KOPT-K1 (cell line): Measurements from ENCODE around the gene VPS35L.
"Not testable (repeated sequence)": the region's sequence is repeated elsewhere in the genome, so short reads cannot be mapped to it uniquely, and the experiment has no call there.

Experiments
- H3K27ac ChIP-seq: fragments of 200-600 bp; sonication (generic); 2 replicates; pipeline ENCODE4 v1.5.1; 2016; ENCODE audit warnings: antibody characterized with exemption, mild to moderate bottlenecking, low read depth, low read length; ENCODE audit not compliant: poor library complexity, severe bottlenecking
- H3K36me3 ChIP-seq: fragments of 200-600 bp; sonication (generic); 2 replicates; pipeline ENCODE4 v1.5.1; 2017; ENCODE audit warnings: antibody characterized with exemption, mild to moderate bottlenecking, low read length, moderate library complexity; ENCODE audit not compliant: insufficient read depth
- H3K9me3 ChIP-seq: fragments of 200-600 bp; sonication (generic); 2 replicates; pipeline ENCODE4 v1.5.1; 2017; ENCODE audit warnings: antibody characterized with exemption, low read length, mild to moderate bottlenecking; ENCODE audit not compliant: insufficient read depth, poor library complexity, severe bottlenecking

The VPS35L gene

DNA sequence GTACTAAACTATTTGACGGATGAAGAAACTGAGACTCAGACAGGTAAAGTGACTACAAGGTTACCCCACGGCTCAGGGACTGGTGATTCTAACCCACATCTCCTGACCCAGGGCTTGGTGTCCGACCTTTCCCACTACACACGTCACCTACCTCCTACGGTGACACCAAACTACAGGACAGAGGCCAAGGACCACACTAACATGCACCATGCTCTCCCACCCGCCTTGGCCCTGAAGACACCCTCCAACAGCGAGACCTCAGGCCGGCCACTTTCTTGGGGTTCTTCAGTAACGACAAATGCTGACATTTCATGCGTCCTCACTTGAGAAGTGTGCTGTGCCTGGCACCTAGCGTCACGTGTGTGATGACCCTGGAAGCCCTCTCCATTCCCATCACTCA is 156.1 kb downstream of the VPS35L start:
- Histone ChIP-seq H3K9me3 (no peaks in the 10 kb centered on the region), H3K27ac (no peak overlapping the region), H3K36me3 (peaks cover 91% of the 10 kb centered on the region)

DNA sequence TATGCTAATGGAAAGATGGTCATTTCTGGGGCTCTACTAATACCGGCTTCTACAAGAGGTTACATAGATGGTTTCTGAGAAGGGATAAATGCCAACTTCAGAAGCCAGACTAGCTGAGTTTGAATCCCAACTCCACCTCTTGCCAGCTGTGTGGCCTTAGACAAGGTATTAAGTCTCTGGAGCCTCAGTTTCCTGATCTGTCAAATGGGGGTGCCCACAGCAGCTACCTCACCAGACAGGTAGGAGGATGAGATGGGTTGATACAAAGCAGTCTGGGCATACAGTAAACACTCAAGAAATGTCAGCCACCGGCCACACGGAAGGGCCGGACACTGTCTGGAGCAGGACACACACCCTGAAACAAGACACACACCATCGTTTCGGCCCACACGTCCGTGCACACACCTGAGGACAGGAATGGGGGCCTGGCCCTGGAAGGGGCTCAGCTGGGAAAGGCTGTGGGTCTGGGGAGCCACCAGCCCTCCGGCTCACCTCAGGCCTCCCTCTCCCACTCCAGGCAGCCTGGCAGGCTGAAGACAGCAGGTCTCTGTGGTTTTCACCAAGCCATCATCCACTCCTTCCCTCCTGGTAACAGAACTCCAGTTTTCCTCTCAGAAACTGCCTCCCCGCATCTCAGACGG is 157.0 kb downstream of the VPS35L start:
- Histone ChIP-seq H3K9me3 (no peaks in the 10 kb centered on the region), H3K36me3 (peaks cover 84% of the 10 kb centered on the region), H3K27ac (no peak overlapping the region)

DNA sequence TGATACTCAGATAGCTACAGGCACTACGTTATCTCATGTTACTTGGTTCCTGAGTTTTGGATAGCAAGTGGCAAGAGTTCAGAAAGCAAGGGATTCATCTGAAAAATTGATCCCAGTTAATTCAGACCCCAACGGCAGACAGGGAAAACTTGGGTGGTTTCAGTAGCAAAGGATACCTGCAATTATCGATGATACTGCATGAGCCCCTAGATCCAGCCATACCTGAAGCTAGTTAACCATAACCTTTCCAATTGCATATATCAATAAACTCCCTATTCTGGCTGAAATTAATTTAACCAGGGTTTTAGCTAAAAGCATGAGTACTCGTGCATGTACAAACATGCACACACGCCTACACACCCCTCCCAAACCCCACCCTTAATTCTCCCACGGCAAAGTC is 158.2 kb downstream of the VPS35L start:
- H3K36me3 ChIP-seq, result peaks cover 72% of the 10 kb centered on the region
- H3K27ac ChIP-seq, result no peak overlapping the region
- no peaks in the 10 kb centered on the region for H3K9me3 ChIP-seq

DNA sequence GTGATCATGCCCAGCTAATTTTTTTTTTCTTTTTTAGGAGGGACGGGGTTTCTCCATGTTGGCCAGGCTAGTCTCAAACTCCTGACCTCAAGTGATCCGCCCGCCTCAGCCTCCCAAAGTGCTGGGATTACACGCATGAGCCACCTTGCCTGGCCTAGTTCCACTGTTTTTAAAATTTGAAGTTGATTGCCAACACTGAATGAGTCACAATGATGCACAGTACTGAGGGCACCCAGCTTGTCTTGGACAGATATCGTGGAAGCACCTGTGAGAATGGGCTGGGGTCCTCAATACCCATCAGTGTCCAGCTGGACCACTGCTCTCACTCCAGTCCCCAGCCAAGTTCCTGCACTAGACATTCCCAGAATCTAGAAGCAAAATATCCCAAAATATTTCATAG is 160.1 kb downstream of the VPS35L start:
- Histone ChIP-seq H3K27ac (no peak overlapping the region), H3K36me3 (peaks cover 54% of the 10 kb centered on the region), H3K9me3 (no peaks in the 10 kb centered on the region)

DNA sequence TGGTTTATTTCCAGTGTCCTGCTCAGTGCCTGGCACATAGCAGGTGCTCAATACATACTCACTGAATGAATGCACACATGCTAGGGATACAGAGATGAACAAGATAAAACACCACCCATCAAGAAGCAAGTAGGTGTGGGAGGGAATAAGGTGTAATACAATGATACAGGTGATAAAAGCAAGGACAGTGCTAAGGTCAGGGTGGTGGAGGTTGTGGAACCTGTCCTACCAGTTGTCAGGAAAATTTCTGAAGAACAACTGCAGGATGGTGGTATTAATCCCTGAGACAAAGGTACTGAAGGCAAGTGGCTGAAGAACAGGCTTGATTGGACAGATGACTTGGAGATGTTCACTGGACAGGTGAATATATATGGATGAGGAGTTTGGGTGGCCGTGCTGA is 160.7 kb downstream of the VPS35L start:
- Histone ChIP-seq H3K36me3 (peaks cover 47% of the 10 kb centered on the region), H3K9me3 (no peaks in the 10 kb centered on the region), H3K27ac (no peak overlapping the region)

DNA sequence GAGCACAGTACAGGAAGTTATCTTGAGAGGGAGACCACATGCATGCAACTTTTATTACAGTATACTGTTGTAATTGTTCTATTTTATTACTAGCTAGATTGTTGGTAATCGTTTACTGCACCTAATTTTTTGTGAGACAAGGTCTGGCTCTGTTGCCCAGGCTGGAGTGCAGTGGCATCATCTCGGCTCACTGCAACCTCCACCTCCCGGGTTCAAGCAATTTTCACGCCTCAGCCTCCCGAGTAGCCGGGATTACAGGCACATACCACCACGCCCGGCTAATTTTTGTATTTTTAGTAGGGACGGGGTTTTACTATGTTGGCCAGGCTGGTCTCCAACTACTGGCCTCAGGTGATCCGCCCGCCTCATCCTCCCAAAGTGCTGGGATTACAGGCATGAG is 161.2 kb downstream of the VPS35L start:
- H3K36me3 ChIP-seq, result peaks cover 42% of the 10 kb centered on the region
- not testable (repeated sequence) for H3K27ac ChIP-seq, H3K9me3 ChIP-seq

DNA sequence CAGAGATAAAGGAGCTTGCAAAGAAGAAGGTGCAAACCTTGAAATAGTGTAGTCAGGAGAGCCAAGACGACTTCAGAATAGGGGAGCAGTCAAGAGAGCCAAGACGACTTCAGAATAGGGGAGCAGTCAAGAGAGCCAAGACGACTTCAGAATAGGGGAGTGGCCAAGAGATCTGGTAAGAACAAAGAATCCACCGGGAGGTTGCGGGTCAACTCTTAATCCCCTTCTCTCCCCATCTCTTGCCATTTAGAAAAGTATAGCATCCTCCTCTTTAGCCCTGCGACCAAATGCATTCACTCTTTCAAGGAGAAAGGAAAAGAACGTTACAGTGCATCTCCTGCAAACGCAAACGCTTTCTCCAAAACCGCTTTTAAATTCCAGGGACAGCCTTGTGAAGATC is 161.8 kb downstream of the VPS35L start:
- Histone ChIP-seq H3K9me3 (no peaks in the 10 kb centered on the region), H3K27ac (peak overlapping the region; percentile 84), H3K36me3 (peaks cover 36% of the 10 kb centered on the region)

DNA sequence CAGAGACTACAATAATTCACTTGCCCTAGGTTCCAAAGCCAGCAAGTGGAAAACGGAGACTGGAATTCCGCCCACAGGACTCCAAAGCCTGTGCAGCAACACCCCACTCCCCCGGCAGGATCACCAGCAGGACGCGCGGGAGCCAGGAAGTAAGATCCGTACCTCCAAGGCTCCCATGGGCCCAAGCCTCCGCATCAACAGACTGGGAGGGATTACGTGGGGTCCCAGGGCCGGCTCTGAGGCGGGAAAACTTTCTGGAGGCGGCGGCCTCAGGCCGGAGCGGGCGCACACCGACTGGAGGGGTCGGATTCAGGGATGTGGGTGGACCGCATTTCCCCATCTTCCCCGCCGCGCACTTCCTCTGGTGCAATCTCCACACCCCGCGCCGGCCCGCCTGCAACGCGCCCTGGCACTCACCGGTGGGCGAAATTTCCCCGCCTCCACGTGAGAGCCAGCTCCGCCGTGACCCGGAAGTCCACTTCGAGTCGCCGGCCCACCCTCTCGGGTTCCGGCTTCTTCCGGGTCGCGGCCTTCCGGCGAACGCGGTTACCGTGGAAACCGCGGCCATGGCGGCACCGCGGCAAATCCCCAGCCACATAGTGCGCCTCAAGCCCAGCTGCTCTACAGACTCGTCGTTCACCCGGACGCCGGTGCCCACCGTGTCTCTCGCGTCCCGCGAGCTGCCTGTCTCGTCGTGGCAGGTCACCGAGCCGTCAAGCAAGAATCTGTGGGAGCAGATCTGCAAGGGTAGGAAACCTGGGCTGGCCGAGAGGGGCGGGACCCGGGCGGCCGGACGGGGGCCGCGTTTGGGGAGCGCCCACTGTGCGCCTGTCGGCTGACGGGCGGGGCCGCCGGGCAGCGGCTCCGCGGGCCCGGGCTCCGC is 162.5 kb downstream of the VPS35L start, which contains the start of the genes IQCK and KNOP1:
TSS of gene IQCK (plus strand) at position 531 of the 883 bp plus-strand sequence. CDS start at position 567, 36 bp downstream.
TSS of gene KNOP1 (minus strand) at position 487 of the 883 bp plus-strand sequence. CDS start 3,192 bp downstream, outside the sequence.
- peaks cover 29% of the 10 kb centered on the region for H3K36me3 ChIP-seq
- no peaks in the 10 kb centered on the region for H3K9me3 ChIP-seq
- H3K27ac ChIP-seq, result peak within 1 kb of the TSS; percentile 84

DNA sequence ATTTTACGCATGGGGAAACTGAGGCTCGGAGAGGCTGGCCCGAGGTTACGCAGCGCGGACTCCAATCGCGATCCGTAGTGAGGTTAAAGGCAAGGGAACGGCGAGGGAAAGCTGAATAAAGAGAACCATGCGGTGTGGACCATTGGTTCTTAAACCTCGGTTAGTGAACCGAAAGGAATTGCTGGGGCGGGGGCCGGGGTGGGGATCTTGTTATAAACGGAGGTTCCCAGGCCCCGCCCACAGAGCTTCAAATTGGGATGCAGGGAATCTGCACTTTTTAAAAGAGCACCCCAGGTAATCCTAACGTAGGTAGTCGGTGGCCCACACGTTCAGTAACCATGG is 163.1 kb downstream of the VPS35L start:
- no peaks in the 10 kb centered on the region for H3K9me3 ChIP-seq
- peak overlapping the region; percentile 84 for H3K27ac ChIP-seq
- H3K36me3 ChIP-seq, result peaks cover 23% of the 10 kb centered on the region

DNA sequence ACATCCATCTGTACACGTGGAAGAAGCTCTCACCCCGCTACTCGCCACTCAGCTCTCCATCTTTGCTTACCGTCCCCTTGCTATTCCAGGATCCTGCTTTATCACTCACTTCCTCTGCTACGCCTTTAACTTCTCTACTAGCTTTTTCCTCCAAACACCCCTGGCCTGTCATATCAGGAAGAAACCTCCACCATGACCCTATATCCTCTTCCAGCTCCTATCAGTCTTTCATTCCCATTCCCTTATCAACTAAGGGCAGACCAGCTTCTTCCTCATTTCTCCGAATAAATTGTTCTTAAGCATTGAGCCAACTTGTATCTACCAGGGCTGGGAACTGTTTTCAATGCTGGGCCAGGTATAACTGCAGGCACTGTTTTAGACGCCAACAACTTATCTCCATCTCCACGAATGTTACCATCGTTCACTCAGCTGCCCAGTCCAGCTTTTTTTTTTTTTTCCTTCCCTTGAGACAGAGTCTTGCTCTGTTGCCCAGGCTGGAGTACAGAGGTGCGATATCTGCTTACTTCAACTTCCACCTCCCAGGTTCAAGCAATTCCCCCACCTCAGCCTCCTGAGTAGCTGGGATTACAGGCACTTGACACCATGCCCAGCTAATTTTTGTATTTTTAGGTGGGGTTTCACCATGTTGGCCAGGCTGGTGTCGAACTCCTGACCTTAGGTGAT is 166.9 kb downstream of the VPS35L start:
- Histone ChIP-seq H3K27ac (no peak overlapping the region), H3K9me3 (no peaks in the 10 kb centered on the region)

DNA sequence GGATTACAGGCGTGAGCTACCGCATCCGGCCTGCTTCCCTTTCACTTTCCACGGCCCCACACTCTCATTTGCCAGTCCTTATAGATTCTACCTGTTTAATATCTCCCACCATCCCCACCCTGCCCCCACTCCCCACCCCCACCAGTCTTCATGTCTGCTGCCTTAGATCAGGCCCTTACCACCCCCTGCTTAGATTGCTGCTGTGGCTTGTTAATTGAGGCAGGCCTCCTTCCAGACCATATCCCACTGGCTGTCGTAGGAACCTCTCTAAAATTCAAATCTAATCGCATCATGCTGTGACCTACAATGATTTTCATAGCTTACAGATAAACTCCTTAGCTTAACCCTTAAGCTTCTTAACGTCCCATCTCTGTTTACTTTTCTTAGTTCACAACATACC is 167.5 kb downstream of the VPS35L start:
- H3K27ac ChIP-seq, result no peak overlapping the region
- no peaks in the 10 kb centered on the region for H3K9me3 ChIP-seq
- H3K36me3 ChIP-seq, result no peaks in the 10 kb centered on the region

More for the DNA sequence above, 166.9 kb downstream of the VPS35L start:
- no peaks in the 10 kb centered on the region for H3K36me3 ChIP-seq

DNA sequence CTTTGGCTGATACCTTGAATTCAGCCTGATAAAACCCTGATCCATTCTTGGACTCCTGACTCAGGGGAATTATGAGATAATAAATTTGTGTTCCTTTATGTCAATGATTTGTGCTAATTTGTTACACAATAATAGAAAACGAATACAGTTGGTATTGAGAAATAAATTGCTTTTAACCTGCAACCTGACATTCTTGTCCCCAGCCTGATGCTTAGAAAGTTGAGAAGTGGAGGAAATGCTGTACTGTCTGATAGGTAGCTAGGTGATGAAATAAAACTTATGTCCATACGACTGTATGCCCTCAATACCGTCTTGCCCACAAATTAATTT is 173.1 kb downstream of the VPS35L start:
- Histone ChIP-seq H3K27ac (no peak overlapping the region), H3K36me3 (no peaks in the 10 kb centered on the region), H3K9me3 (no peaks in the 10 kb centered on the region)

DNA sequence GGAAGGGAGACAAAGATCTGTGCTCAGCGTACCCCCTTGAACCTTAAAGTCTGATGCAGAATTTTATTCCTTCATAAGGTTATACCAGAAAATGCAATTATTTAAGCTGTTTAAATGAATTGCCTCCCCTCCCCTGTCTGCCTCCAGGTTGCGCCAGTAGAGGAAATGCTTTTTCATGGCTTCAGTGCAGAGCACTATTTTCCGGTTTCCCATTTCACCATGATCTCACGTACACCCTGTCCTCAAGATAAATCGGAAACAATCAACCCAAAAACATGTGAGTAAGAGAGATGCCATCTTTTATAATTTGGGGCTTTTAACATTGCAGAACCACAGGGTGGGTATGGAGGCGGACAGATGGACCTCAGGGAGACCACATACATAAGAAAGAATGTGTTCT is 178.0 kb downstream of the VPS35L start:
- no peaks in the 10 kb centered on the region for H3K9me3 ChIP-seq
- no peak overlapping the region for H3K27ac ChIP-seq
- H3K36me3 ChIP-seq, result no peaks in the 10 kb centered on the region

DNA sequence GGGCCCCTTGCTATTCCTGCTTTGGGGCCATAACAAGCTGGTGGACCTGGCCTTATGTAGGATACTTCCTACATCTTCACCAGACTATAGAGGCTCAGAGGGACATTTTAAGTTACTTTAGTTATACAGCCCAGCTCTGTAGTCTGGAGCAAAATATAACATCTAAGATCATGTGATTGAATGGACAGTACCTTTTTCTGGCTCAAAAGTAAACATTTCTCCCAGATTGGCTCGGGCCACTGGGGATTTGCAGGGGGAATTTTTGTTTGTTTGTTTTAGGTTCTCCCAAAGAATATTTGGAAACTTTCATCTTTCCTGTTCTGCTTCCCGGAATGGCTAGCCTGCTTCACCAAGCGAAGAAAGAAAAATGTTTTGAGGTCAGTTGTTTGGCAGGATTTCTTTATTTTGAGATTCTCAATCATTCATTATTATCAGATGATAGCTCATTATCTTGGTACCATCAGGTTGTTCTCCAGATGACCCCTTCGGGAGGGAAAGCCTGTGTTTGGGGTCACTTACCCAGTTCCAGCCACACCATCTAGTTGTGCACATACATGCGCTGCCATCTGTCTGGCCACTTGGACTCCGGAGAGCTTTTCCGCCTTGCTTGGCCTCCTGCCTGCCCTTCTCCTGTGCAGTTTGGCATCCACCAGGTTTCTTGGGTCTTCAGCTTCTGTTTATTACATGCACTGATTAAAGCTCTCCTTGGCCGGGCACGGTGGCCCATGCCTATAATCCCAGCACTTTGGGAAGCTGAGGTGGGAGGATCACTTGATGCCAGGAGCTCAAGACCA is 179.8 kb downstream of the VPS35L start:
- H3K9me3 ChIP-seq, result no peaks in the 10 kb centered on the region
- no peaks in the 10 kb centered on the region for H3K36me3 ChIP-seq
- no peak overlapping the region for H3K27ac ChIP-seq
